GM19455 (cell line): ENCODE results near the gene DDIT4L.
A peak's percentile ranks its signal among the peaks of the same experiment; 100 is the strongest.
"Not testable (repeated sequence)": the region's sequence is repeated elsewhere in the genome, so short reads cannot be mapped to it uniquely, and the experiment has no call there.

Experiments used
- ATAC-seq: cut with Tn5 transposase; IDR thresholded peaks from one replicate; pipeline ENCODE4 v1.9.1; 2021; ENCODE audit not compliant: unreplicated experiment

The DDIT4L gene

DNA sequence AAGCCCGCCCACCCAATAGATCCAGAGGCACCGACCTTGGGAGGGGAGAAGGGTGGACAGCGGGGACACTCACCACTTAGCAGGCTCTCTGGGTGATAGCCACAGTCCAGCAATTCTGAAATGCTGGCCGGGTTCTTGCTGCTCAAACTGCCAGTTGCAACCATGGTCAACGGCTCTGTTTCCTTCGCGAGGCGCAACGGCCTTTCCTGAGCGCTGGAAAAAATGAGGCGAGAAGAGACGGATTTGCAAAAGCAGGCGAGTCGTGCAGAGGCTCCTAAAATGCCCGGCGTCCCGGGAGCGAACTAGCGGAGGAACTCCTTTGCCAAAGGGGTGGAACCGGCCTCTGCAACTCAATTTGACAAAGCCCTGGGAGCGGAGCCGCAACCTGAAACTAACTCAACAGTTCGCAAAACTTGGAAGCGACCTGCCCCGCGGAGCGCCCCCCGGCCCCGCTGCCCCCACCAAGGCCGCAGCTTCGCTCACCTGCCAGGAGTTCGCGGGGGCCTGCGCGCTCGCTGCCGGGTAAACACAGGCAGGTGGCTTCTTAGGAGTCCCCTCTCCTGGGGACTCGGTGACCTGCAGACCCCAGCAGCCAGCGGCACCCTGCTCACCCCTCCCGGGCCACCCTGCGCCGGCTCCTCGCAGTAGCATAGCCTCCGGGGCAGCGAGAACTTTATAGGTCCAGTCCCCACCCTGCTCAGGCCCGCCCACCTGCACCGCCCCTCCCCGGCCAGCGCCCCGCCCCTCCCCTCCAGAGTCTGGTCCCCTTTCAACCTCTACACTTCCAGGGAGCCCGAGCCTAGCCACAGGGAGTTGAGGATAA is at the start of gene DDIT4L:
TSS of gene DDIT4L (minus strand) at position 649 of the 823 bp plus-strand sequence. CDS start at position 164, 485 bp downstream.
- ATAC-seq, result no peak

GRCh38 chr4:100240008-100240407 is 49.7 kb upstream of the DDIT4L start:
- no peak for ATAC-seq

DNA sequence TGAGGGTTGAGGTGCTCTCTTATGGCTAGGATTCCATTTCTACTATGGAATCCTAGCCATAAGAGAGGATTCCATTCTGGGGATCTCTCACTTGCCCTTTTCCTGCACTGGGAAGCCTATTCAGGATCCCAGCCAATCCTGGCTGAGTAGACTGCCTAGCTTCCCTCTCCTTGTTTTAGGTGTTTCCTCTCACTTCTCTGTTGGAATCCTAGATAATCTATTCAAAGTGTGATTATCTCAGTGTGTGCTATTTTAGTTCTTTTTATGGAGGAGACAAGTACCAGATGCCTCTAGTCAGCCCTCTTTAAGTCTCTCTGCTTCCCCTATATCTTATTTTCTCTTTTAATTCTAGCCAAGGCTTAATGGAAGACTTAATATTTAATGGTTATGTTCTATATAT is 34.5 kb upstream of the DDIT4L start:
- ATAC-seq, result no peak

GRCh38 chr4:100224160-100224559 is 33.9 kb upstream of the DDIT4L start:
- no peak for ATAC-seq

GRCh38 chr4:100208964-100209363 is 18.7 kb upstream of the DDIT4L start:
- peak; percentile 75 for ATAC-seq

GRCh38 chr4:100208459-100208858 is 18.2 kb upstream of the DDIT4L start:
- ATAC-seq, result peak; percentile 10

GRCh38 chr4:100206850-100207249 is 16.6 kb upstream of the DDIT4L start:
- no peak for ATAC-seq

GRCh38 chr4:100198061-100198460 is 7.8 kb upstream of the DDIT4L start:
- no peak for ATAC-seq

DNA sequence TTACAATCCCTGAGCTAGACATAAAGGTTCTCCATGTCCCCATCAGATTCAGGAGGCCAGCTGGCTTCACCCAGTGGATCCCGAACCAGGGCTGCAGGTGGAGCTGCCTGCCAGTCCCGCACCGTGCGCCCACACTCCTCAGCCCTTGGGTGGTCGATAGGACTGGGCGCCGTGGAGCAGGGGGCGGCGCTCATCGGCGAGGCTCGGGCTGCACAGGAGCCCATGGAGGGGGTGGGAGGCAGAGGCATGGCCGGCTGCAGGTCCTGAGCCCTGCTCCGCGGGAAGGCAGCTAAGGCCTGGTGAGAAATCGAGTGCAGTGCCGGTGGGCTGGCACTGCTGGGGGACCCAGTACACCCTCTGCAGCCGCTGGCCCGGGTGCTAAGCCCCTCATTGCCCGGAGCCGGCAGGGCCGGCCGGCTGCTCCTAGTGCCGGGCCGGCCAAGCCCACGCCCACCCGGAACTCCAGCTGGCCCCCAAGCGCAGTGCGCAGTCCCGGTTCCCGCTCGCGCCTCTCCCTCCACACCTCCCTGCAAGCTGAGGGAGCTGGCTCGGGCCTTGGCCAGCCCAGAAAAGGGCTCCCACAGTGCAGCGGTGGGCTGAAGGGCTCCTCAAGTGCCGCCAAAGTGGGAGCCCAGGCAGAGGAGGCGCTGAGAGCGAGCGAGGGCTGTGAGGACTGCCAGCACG is 6.3 kb upstream of the DDIT4L start:
- not testable (repeated sequence) for ATAC-seq

GRCh38 chr4:100190643-100191600 is 654 bp upstream of the DDIT4L start:
- no peak for ATAC-seq

DNA sequence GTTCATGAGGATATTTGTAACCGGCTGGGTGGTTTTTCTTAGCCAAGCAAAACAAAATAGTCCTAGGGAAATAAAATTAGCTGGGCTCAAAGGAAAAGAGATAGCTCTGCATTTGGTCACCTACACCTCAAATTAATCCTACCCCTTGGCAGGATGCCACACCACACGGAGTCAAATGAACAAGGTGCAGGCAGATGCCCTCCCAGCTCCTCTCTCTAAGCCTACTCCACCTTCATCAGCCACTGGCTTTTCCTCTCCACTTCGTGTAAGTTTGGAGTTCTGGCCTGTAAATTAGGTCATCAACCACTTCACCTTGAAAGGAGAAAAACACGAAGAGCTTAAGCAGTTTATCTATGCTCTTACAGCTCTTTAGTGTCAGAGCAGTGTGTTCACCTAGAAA is 1.4 kb downstream of the DDIT4L start:
- no peak for ATAC-seq

GRCh38 chr4:100187781-100188180 is 2.5 kb downstream of the DDIT4L start:
- ATAC-seq, result no peak

DNA sequence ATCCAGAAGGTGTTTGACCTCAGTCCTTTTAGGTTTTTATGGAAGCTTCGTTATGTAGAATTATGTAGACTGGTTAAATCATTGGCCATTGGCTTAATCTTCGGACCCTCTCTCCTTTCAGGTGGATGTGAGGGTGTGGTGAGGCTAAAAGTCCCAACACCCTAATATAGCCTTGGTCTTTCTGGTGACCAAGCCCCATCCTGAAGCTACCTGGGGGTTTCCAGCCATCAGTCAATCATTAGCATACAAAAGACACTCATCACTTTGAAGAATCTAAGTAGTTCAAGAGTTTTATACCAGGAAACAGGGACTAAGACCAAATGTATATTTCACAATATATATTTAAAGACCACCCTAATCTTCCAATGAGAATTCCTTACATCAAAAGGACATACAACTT is 5.5 kb downstream of the DDIT4L start:
- ATAC-seq, result no peak

DNA sequence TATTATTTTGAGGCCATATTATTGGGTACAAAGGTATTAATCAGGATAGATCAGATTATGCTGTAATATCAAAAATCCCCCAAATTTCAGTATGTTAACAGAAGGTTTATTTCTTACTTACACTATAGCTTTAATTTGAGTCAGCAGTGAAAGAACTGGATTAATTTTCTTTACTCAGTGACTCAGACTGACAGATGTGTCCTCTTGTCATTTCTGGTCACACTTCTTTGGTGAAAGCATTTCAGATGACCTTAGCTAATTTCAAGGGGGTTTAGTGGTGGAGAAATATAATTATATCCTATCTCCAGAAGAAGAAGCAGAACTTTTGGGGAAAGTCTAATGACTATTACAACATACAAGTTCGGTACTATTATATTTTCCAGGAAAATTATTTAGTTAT is 12.4 kb downstream of the DDIT4L start:
- no peak for ATAC-seq

- no peak for ATAC-seq
These were observed 13.1 kb downstream of the DDIT4L start for GRCh38 chr4:100177126-100177525.

- ATAC-seq, result no peak
These were observed 14.4 kb downstream of the DDIT4L start for GRCh38 chr4:100175858-100176257.

DNA sequence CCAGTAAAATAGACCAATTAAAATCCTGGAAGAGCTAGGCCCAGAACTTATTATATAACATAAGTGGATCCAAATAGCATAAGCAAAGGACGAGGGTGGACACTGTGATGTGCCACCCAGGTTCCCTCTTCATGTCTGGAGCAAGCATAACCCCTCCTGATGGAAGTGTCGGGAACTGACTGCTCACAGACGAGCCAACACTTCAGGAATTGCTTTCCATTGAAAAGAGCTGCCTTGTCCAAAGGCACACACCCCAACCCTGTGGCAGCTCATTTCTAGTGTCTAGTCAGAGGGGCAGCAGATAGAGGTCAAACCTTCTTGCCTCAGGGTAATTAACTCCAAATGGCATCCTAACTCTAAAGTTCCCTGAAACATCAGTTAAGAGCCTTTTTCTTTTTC is 15.3 kb downstream of the DDIT4L start:
- ATAC-seq, result no peak

- no peak for ATAC-seq
These were observed 19.3 kb downstream of the DDIT4L start for GRCh38 chr4:100170986-100171385.

- ATAC-seq, result no peak
These were observed 20.5 kb downstream of the DDIT4L start for GRCh38 chr4:100169491-100170485.

GRCh38 chr4:100168521-100168920 is 21.7 kb downstream of the DDIT4L start:
- ATAC-seq, result no peak
